ENCODE measurements around the gene ELMO2. TPM values are rescaled to one million over a fixed set of nuclear protein-coding genes. Genes with fewer than 3 reads are reported as not detected.
A peak's percentile ranks its signal among the peaks of the same experiment; 100 is the strongest.

Gene ELMO2
- total RNA-seq = 10 to 100 TPM; 57.4 to 64.1 TPM

- ChIA-PET CTCF (interaction anchor here (0.6 to 3.4 kb wide), 15 partner anchors 29 to 395 kb away, joined by 3 to 19 read pairs (median 3); no protein-coding TSS in a partner anchor), POLR2A (interaction anchor here (0.6 to 1.9 kb wide), 7 partner anchors 8 to 389 kb away, joined by 3 to 20 read pairs (median 3); partner anchors contain the start of gene TP53RK)
- H3K4me1 Mint-ChIP-seq (ENCODE audit: low read depth) = peaks cover 63% of the 10 kb centered on the region
- peaks cover 4% of the 10 kb centered on the region for H3K36me3 Mint-ChIP-seq
- peak within 1 kb of the TSS; percentile 90 for H3K4me3 Mint-ChIP-seq
- DNase-seq = peak; percentile 98
- peak within 1 kb of the TSS; percentile 92 for H3K27ac Mint-ChIP-seq
- H3K27me3 Mint-ChIP-seq = no peaks in the 10 kb centered on the region
- H3K9me3 Mint-ChIP-seq = no peaks in the 10 kb centered on the region
- intact Hi-C loops (cut with micrococcal nuclease) = loop anchor here (1.0 to 2.0 kb wide), 2 partner anchors 42 to 282 kb away; partner anchors contain the start of gene TP53RK
These were observed at the start of gene ELMO2 for GRCh38 chr20:46406200-46406985. Gene ELMO2 (minus strand): TSS chr20:46406615. CDS start chr20:46394482, 12,133 bp downstream.

GRCh38 chr20:46455729-46456128 is 49.3 kb upstream of the ELMO2 start:
- Mint-ChIP-seq H3K4me3 (no peak overlapping the region), H3K9me3 (peaks cover 22% of the 10 kb centered on the region), H3K27ac (no peak overlapping the region), H3K4me1 (ENCODE audit: low read depth) (no peaks in the 10 kb centered on the region), H3K27me3 (peaks cover 34% of the 10 kb centered on the region), H3K36me3 (peaks cover 13% of the 10 kb centered on the region)
- ChIA-PET POLR2A (no interaction called here), CTCF (no interaction called here)
- no peak for DNase-seq
- intact Hi-C loops (cut with micrococcal nuclease) = no loop called here

- no peaks in the 10 kb centered on the region for H3K4me1 Mint-ChIP-seq (ENCODE audit: low read depth)
- ChIA-PET CTCF (no interaction called here), POLR2A (no interaction called here)
- DNase-seq = no peak
- intact Hi-C loops (cut with micrococcal nuclease) = no loop called here
- H3K27me3 Mint-ChIP-seq = peaks cover 9% of the 10 kb centered on the region
- H3K36me3 Mint-ChIP-seq = no peaks in the 10 kb centered on the region
- H3K9me3 Mint-ChIP-seq = peaks cover 5% of the 10 kb centered on the region
- no peak overlapping the region for H3K27ac Mint-ChIP-seq
- no peak overlapping the region for H3K4me3 Mint-ChIP-seq
These were observed 40.4 kb upstream of the ELMO2 start for GRCh38 chr20:46446851-46447250.

GRCh38 chr20:46439837-46440236 is 33.4 kb upstream of the ELMO2 start:
- H3K4me3 Mint-ChIP-seq = no peak overlapping the region
- H3K27me3 Mint-ChIP-seq = peaks cover 12% of the 10 kb centered on the region
- no peaks in the 10 kb centered on the region for H3K36me3 Mint-ChIP-seq
- intact Hi-C loops (cut with micrococcal nuclease) = no loop called here
- CTCF ChIA-PET = interaction anchor here (2.9 kb wide), 1 partner anchor 134 kb away, joined by 17 read pairs; no protein-coding TSS in a partner anchor
- H3K4me1 Mint-ChIP-seq (ENCODE audit: low read depth) = no peaks in the 10 kb centered on the region
- DNase-seq = no peak
- POLR2A ChIA-PET = no interaction called here
- peaks cover 5% of the 10 kb centered on the region for H3K9me3 Mint-ChIP-seq
- H3K27ac Mint-ChIP-seq = no peak overlapping the region

- ChIA-PET CTCF (interaction anchor here (0.6 to 2.9 kb wide), 7 partner anchors 24 to 416 kb away, joined by 3 to 17 read pairs (median 5); no protein-coding TSS in a partner anchor), POLR2A (no interaction called here)
- H3K27me3 Mint-ChIP-seq = peaks cover 14% of the 10 kb centered on the region
- intact Hi-C loops (cut with micrococcal nuclease) = no loop called here
- no peak overlapping the region for H3K4me3 Mint-ChIP-seq
- no peak for DNase-seq
- H3K9me3 Mint-ChIP-seq = no peaks in the 10 kb centered on the region
- no peaks in the 10 kb centered on the region for H3K36me3 Mint-ChIP-seq
- H3K4me1 Mint-ChIP-seq (ENCODE audit: low read depth) = no peaks in the 10 kb centered on the region
- no peak overlapping the region for H3K27ac Mint-ChIP-seq
These were observed 31.8 kb upstream of the ELMO2 start for GRCh38 chr20:46438156-46438750.

- Mint-ChIP-seq H3K27ac (no peak overlapping the region), H3K27me3 (peaks cover 16% of the 10 kb centered on the region), H3K36me3 (no peaks in the 10 kb centered on the region), H3K4me3 (no peak overlapping the region), H3K9me3 (no peaks in the 10 kb centered on the region), H3K4me1 (ENCODE audit: low read depth) (no peaks in the 10 kb centered on the region)
- ChIA-PET CTCF (no interaction called here), POLR2A (no interaction called here)
- no peak for DNase-seq
- intact Hi-C loops (cut with micrococcal nuclease) = no loop called here
These were observed 28.7 kb upstream of the ELMO2 start for GRCh38 chr20:46435146-46435545.

- Mint-ChIP-seq H3K9me3 (no peaks in the 10 kb centered on the region), H3K36me3 (no peaks in the 10 kb centered on the region), H3K4me1 (ENCODE audit: low read depth) (no peaks in the 10 kb centered on the region), H3K27ac (no peak overlapping the region), H3K4me3 (no peak overlapping the region), H3K27me3 (peaks cover 17% of the 10 kb centered on the region)
- intact Hi-C loops (cut with micrococcal nuclease) = no loop called here
- CTCF ChIA-PET = interaction anchor here (1.9 kb wide), 1 partner anchor 128 kb away, joined by 6 read pairs; no protein-coding TSS in a partner anchor
- DNase-seq = no peak
- POLR2A ChIA-PET = no interaction called here
These were observed 28.2 kb upstream of the ELMO2 start for GRCh38 chr20:46434597-46434996.

- no peaks in the 10 kb centered on the region for H3K4me1 Mint-ChIP-seq (ENCODE audit: low read depth)
- no peaks in the 10 kb centered on the region for H3K9me3 Mint-ChIP-seq
- intact Hi-C loops (cut with micrococcal nuclease) = no loop called here
- H3K27me3 Mint-ChIP-seq = peaks cover 16% of the 10 kb centered on the region
- ChIA-PET POLR2A (no interaction called here), CTCF (interaction anchor here (1.2 to 1.9 kb wide), 2 partner anchors 11 to 126 kb away, joined by 4 to 6 read pairs; no protein-coding TSS in a partner anchor)
- DNase-seq = no peak
- H3K4me3 Mint-ChIP-seq = no peak overlapping the region
- H3K36me3 Mint-ChIP-seq = no peaks in the 10 kb centered on the region
- H3K27ac Mint-ChIP-seq = no peak overlapping the region
These were observed 26.6 kb upstream of the ELMO2 start for GRCh38 chr20:46433051-46433450.

- no peak for DNase-seq
- no peak overlapping the region for H3K4me3 Mint-ChIP-seq
- intact Hi-C loops (cut with micrococcal nuclease) = no loop called here
- peaks cover 27% of the 10 kb centered on the region for H3K27me3 Mint-ChIP-seq
- no peaks in the 10 kb centered on the region for H3K4me1 Mint-ChIP-seq (ENCODE audit: low read depth)
- H3K9me3 Mint-ChIP-seq = no peaks in the 10 kb centered on the region
- ChIA-PET POLR2A (no interaction called here), CTCF (no interaction called here)
- no peaks in the 10 kb centered on the region for H3K36me3 Mint-ChIP-seq
- H3K27ac Mint-ChIP-seq = no peak overlapping the region
These were observed 24.7 kb upstream of the ELMO2 start for GRCh38 chr20:46430921-46431712.

- CTCF ChIA-PET = no interaction called here
- no peak for DNase-seq
- no peaks in the 10 kb centered on the region for H3K36me3 Mint-ChIP-seq
- no peaks in the 10 kb centered on the region for H3K4me1 Mint-ChIP-seq (ENCODE audit: low read depth)
- no peak overlapping the region for H3K27ac Mint-ChIP-seq
- H3K4me3 Mint-ChIP-seq = no peak overlapping the region
- intact Hi-C loops (cut with micrococcal nuclease) = no loop called here
- no peaks in the 10 kb centered on the region for H3K9me3 Mint-ChIP-seq
- peaks cover 32% of the 10 kb centered on the region for H3K27me3 Mint-ChIP-seq
- POLR2A ChIA-PET = no interaction called here
These were observed 21.0 kb upstream of the ELMO2 start for GRCh38 chr20:46427384-46427783.

- intact Hi-C loops (cut with micrococcal nuclease) = no loop called here
- POLR2A ChIA-PET = no interaction called here
- no peaks in the 10 kb centered on the region for H3K4me1 Mint-ChIP-seq (ENCODE audit: low read depth)
- no peak for DNase-seq
- H3K27ac Mint-ChIP-seq = no peak overlapping the region
- no peaks in the 10 kb centered on the region for H3K36me3 Mint-ChIP-seq
- no peaks in the 10 kb centered on the region for H3K9me3 Mint-ChIP-seq
- no peak overlapping the region for H3K4me3 Mint-ChIP-seq
- CTCF ChIA-PET = no interaction called here
- H3K27me3 Mint-ChIP-seq = peaks cover 29% of the 10 kb centered on the region
These were observed 17.6 kb upstream of the ELMO2 start for GRCh38 chr20:46423882-46424482.

- H3K36me3 Mint-ChIP-seq = no peaks in the 10 kb centered on the region
- DNase-seq = no peak
- no peaks in the 10 kb centered on the region for H3K9me3 Mint-ChIP-seq
- H3K27me3 Mint-ChIP-seq = peaks cover 30% of the 10 kb centered on the region
- H3K27ac Mint-ChIP-seq = no peak overlapping the region
- no peak overlapping the region for H3K4me3 Mint-ChIP-seq
- intact Hi-C loops (cut with micrococcal nuclease) = no loop called here
- POLR2A ChIA-PET = no interaction called here
- H3K4me1 Mint-ChIP-seq (ENCODE audit: low read depth) = no peaks in the 10 kb centered on the region
- CTCF ChIA-PET = interaction anchor here (0.7 kb wide), 1 partner anchor 12 kb away, joined by 3 read pairs; no protein-coding TSS in a partner anchor
These were observed 16.9 kb upstream of the ELMO2 start for GRCh38 chr20:46423342-46423741.
